Measurements from ENCODE around the gene APEX1.
"Not testable (repeated sequence)": the region's sequence is repeated elsewhere in the genome, so short reads cannot be mapped to it uniquely, and the experiment has no call there.

APEX1 gene

GRCh38 chr14:20477211-20477876 is 22.3 kb downstream of the APEX1 start:
- no peak for DNase-seq

GRCh38 chr14:20478894-20479293 is 23.9 kb downstream of the APEX1 start:
- no peak for DNase-seq

GRCh38 chr14:20482382-20482781 is 27.4 kb downstream of the APEX1 start:
- DNase-seq, result no peak

GRCh38 chr14:20485900-20486299 is 30.9 kb downstream of the APEX1 start:
- no peak for DNase-seq

- no peak for DNase-seq
Measured at GRCh38 chr14:20486684-20487395, 31.8 kb downstream of the APEX1 start.

- DNase-seq, result no peak
Measured at GRCh38 chr14:20487396-20487725, 32.3 kb downstream of the APEX1 start.

- no peak for DNase-seq
Measured at GRCh38 chr14:20489093-20489994, 34.3 kb downstream of the APEX1 start.

- DNase-seq, result no peak
Measured at GRCh38 chr14:20490563-20490962, 35.5 kb downstream of the APEX1 start.

- DNase-seq, result no peak
Measured at GRCh38 chr14:20492486-20492885, 37.5 kb downstream of the APEX1 start.

- DNase-seq, result no peak
Measured at GRCh38 chr14:20493634-20494033, 38.6 kb downstream of the APEX1 start.

- no peak for DNase-seq
Measured at GRCh38 chr14:20494935-20495766, 40.1 kb downstream of the APEX1 start.

GRCh38 chr14:20498622-20499021 is 43.6 kb downstream of the APEX1 start:
- DNase-seq, result no peak

GRCh38 chr14:20499108-20499507 is 44.1 kb downstream of the APEX1 start:
- DNase-seq, result no peak

GRCh38 chr14:20499881-20500280 is 44.9 kb downstream of the APEX1 start:
- no peak for DNase-seq

GRCh38 chr14:20501346-20501745 is 46.3 kb downstream of the APEX1 start:
- DNase-seq, result no peak

GRCh38 chr14:20503898-20504297 is 48.9 kb downstream of the APEX1 start:
- DNase-seq, result no peak

- DNase-seq, result not testable (repeated sequence)
Measured at GRCh38 chr14:20506276-20506675, 51.2 kb downstream of the APEX1 start.

- not testable (repeated sequence) for DNase-seq
Measured at GRCh38 chr14:20506752-20507151, 51.7 kb downstream of the APEX1 start.
